ENCODE data around the gene NXT1.
A peak's percentile ranks its signal among the peaks of the same experiment; 100 is the strongest.
"Not testable (repeated sequence)": the region's sequence is repeated elsewhere in the genome, so short reads cannot be mapped to it uniquely, and the experiment has no call there.

The NXT1 gene

GRCh38 chr20:23350196-23350903 lies at the start of gene NXT1:
NXT1 (plus strand) TSS chr20:23350791; CDS start chr20:23354042, 3,251 bp downstream.
- DNase-seq (ENCODE audit: low spot score), result peak; percentile 95

DNA sequence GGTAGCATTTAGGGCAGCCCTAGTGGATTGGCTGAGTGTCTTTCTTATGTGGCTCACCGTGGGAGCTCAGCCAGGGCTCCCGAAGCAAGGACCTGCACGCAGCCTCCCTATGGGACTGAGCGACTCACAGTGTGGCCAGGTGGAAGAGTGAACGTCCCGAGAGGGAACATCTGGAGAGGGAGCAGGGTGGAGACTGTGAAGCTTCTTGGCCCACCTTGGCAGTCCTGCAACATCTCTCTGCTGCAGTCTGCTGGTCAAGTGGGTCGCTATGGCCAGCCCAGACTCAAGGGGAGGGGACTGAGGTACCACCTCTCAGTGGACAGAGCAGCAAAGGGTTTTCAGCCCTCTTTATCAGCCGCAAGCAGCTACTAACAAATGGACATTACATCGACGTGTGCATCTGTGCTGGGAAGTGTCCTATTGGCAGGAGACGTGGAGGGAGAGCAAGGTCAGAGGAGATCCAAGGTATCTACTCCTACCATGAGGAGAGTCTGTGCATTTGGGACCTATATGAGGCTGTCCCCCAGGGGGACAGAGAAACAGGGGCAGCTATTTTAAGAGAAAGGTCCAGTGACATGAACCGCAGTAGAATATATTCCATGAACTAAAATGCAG lies 49.0 kb upstream of the NXT1 start:
- no peak for DNase-seq (ENCODE audit: low spot score)

GRCh38 chr20:23302386-23302785 lies 48.2 kb upstream of the NXT1 start:
- no peak for DNase-seq (ENCODE audit: low spot score)

DNA sequence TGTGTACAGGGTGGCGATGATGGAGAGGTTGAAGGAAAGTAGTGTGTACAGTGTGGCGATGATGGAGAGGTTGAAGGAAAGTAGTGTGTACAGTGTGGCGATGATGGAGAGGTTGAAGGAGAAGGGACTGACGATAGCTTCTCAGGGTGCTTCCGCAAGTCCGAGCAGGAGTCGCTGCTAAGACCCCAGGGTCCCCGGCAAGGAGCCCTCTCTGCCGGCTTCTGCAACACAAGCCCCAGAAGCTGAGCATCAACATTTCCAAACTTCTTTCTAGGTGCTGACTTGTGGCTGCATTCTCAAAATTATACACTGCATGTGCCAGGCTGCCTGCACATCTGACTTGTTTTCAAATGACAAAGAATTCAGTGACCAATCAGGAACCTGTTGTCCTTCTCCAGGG lies 47.8 kb upstream of the NXT1 start:
- no peak for DNase-seq (ENCODE audit: low spot score)

DNA sequence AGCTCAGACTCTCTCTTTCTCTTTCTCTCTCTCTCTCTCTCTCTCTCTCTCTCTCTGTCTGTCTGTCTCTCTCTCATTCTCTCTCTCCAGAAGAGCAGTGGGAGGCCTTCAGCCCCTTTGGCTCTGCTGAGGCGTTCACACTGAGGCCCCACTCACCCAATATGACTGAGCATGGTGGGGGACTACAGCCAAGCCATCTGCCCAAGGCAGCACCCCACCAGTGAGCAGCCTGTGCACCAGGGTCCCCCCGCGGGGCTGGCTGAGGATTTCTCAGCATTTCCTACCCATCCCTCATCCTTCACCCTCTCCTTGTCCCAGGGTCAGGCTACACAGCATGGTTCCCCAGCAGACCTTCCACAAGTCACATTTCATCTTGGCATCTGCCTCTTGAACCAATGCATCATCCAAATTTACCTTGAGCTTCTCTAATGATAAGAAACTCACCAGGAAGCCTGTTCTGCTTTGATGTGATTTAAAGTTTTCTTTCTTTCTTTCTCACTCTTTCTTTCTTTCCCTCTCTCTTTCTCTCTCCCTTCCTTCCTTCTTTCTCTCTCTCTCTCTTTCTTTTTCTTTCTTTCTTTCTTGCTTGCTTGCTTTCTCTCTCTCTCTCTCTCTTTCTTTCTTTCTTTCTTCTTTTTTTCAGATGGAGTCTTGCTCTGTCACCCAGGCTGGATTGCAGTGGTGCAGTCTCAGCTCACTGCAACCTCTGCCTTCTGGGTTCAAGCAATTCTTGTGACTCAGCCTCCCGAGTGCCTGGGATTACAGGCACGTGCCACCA lies 47.1 kb upstream of the NXT1 start:
- DNase-seq (ENCODE audit: low spot score), result no peak

DNA sequence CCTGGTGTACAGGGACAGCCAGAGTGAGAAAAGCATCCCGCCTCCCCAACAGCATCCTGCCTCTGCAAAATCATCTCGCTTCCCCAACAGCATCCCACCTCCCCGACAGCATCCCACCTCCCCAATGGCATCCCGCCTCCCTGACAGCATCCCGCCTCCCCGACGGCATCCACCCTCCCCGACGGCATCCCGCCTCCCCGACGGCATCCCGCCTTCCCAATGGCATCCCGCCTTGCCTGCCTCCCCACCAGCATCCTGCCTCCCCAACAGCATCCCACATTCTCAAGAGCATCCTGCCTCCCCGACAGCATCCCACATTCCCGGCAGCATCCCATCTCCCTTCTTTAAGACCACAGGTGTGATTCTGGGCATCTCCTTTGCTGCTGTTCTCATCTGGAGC lies 46.0 kb upstream of the NXT1 start:
- DNase-seq (ENCODE audit: low spot score), result no peak

DNA sequence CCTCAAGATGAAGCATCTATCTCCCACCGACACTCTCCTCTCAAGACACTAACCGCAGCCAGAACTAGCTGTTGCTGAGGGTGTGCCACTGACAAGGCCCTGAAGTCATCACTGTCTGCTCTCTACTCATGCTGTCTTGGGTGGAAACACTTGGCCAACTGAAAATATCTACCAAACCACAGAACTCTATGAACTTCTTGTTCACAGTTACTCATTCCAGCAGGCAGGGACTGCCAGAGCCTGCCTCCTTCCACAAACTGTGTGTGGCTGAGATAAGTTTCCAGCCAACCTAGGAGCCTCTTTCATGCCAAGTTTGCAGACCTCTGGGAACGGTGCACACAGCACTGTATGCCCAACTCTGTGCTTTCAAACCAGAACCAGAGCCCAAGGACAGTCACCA lies 45.5 kb upstream of the NXT1 start:
- DNase-seq (ENCODE audit: low spot score), result no peak

DNA sequence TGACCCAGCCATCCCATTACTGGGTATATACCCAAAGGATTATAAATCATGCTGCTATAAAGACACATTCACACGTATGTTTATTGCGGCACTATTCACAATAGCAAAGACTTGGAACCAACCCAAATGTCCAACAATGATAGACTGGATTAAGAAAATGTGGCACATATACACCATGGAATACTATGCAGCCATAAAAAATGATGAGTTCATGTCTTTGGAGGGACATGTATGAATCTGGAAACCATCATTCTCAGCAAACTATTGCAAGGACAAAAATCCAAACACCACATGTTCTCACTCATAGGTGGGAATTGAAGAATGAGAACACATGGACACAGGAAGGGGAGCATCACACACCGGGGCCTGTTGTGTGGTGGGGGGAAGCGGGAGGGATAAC lies 43.2 kb upstream of the NXT1 start:
- DNase-seq (ENCODE audit: low spot score), result not testable (repeated sequence)

DNA sequence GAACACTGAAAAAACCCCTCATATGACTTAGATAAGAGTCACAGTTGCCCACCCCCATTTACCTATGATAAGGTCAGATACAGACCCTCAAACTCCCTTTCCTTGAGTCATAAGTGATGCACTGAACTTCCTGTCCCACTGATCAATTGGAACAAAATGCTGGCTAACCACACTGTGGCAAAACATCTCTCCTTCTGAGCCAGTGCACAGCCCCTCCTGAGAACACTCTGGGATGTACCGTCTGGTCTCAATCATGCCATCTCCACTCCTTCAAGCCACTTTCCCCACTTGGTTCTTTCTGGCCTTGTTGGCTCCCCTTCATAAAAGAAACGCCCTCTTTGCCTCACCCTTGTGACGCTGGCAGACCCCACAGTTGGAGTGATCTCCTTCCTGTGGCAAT lies 42.6 kb upstream of the NXT1 start:
- DNase-seq (ENCODE audit: low spot score), result no peak

GRCh38 chr20:23308908-23309307 lies 41.7 kb upstream of the NXT1 start:
- no peak for DNase-seq (ENCODE audit: low spot score)

DNA sequence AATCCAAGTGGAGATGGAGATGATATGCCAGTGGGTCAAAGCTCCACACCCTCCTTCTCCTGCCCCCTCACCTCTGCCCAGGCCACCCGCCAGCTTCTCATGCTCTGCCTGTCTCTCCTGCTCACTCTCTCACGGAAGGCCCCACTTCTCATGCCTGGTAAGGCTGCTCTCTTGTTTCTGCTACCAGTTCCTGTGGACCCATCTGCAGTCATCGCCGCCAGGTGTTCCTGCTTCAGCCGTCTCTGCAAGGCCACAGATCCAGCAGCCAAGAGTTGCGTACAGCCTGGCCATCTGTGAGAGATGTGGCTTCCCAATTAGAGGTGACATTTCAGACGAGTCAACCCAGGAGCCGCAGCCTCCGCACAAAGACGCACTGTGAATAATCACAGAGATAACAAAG lies 40.8 kb upstream of the NXT1 start:
- no peak for DNase-seq (ENCODE audit: low spot score)

- DNase-seq (ENCODE audit: low spot score), result peak; percentile 32
Measured at GRCh38 chr20:23311947-23312506, 38.6 kb upstream of the NXT1 start.

GRCh38 chr20:23313271-23313670 lies 37.3 kb upstream of the NXT1 start:
- DNase-seq (ENCODE audit: low spot score), result no peak

GRCh38 chr20:23314699-23315098 lies 35.9 kb upstream of the NXT1 start:
- no peak for DNase-seq (ENCODE audit: low spot score)

GRCh38 chr20:23315099-23315498 lies 35.5 kb upstream of the NXT1 start:
- no peak for DNase-seq (ENCODE audit: low spot score)

- no peak for DNase-seq (ENCODE audit: low spot score)
Measured at GRCh38 chr20:23316626-23317025, 34.0 kb upstream of the NXT1 start.

DNA sequence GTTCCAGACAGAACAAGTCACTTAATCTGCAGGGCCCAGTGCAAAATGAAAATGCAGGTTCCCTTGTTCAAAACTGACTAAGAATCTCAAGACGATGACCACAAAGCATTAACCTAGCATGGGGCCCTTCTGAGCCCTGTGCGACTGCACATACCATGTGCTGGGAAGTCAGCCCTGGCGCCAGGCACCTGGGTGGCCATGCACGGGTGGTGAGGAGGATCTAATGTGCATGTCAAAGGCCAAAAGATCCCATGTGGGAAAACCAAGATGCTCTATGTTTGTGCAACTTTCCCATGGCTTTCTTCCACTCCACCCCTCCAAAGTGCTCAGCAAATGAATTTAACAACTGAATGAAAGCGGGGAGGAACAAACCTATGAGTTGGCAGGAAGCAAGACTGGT lies 33.5 kb upstream of the NXT1 start:
- DNase-seq (ENCODE audit: low spot score), result no peak

DNA sequence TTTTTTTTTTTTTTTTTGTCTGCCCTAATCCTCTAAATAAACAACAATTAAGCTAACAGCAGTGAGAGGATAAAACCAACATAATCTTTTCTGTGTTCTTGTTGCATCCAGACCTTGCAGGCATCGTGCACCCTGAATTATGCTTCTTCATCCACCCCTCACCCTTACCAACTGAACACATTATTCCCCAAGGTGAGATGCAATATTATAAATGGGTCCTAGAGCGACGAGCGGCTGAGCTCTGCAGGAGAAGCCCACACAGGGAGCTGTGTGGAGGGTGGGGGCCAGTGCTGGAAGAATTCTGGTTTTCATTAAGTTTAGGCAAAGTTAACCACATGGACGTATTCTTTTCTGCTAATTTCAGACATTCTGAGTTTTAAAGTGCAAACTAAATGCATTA lies 32.2 kb upstream of the NXT1 start:
- no peak for DNase-seq (ENCODE audit: low spot score)

DNA sequence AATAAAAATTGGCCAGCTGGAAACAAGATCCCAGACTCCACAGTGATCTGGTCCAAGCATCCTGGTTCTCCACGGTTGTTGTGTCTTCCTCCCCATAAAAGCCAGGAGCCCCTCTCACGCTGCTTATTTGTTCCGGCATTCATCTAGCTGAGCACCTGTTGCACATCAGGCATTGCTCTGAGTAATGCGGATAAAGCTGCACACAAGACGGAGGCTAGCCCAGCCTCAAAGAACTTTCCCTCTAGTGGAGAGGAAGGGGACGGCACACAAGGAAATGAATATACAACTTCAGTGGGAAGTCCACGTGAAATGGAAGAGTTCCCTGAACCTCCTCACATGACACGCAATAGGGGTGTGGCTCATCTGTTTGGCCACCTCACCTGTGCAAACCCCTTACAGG lies 30.3 kb upstream of the NXT1 start:
- DNase-seq (ENCODE audit: low spot score), result no peak

- DNase-seq (ENCODE audit: low spot score), result no peak
Measured at GRCh38 chr20:23325107-23325506, 25.5 kb upstream of the NXT1 start.

DNA sequence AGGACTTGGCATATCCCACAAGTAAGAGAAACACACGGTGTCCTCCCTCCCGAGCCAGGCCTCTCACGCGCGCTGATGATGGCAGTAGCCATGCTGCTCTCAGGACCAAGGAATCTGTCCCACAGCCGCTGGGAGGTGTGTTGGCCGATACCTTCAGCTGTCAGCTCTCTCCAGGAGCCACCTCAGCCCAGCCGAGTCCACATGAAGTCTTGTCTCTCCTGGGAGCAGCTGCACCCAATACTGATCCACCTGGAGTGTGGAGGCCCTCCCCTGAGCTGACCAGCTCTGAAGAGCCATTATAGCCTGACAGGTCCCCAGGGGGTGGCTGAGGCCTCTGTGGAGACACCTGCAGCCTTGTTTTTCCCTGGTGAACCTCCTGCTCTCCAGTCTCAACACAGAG lies 23.8 kb upstream of the NXT1 start:
- DNase-seq (ENCODE audit: low spot score), result no peak

DNA sequence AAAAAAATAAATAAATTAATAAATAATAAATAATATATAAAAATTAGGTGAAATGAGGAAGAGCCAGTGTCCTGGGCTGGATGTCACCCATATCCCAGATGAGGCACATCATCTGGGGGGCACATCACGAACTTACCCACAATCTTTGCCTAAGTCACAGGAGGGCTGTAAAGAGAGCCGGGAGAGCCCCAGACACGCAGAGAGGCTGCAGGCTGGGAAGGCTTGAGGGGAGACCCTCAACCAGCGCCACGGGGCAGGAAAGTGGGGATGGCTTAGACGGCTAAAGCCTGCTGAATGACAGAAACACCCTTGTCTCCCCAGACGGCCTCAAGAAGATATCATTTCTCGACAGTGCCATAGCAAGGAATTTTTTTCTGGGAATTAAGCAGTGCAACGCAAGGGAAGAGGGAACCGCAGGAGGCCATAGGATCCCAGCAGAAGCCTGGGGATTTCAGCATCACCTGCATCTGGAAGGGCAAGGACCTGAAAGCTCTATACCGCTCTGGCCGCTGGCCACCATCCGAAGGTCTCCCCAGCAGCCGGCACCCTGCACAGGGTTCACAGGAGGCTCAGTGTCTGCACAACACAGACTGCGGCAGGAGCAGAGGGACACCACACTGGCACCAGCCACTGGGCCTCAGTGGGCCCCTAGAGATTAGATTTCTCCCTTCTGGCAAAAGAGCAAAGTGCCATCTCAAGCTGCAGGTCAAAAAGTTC lies 22.8 kb upstream of the NXT1 start:
- DNase-seq (ENCODE audit: low spot score), result no peak

Data from kidney capillary endothelial cell (primary cell).